Peyer's patch (tissue), 4 donors: ENCODE data around the gene ITSN1. TPM values are rescaled to one million over a fixed set of nuclear protein-coding genes. Genes with fewer than 3 reads are reported as not detected.
A peak's percentile ranks its signal among the peaks of the same experiment; 100 is the strongest.

Source experiments
- DNase-seq, 3 donors: peaks; one replicate each; pipeline ENCODE4 v3.0.0-alpha.2; 2017 to 2019
- H3K27ac ChIP-seq, 4 donors: fragments of 200-600 bp; sonication (generic); one replicate each; pipeline ENCODE4 v1.5.1; 2016 to 2019
- H3K27me3 ChIP-seq, 2 donors: fragments of 200-600 bp; sonication (generic); one replicate each; pipeline ENCODE4 v1.5.1; 2019
- H3K36me3 ChIP-seq, 3 donors: fragments of 200-600 bp; sonication (generic); one replicate each; pipeline ENCODE4 v1.5.1; 2016 to 2019
- H3K4me1 ChIP-seq, 4 donors: fragments of 200-600 bp; sonication (generic); one replicate each; pipeline ENCODE4 v1.5.1; 2016 to 2019
- H3K4me3 ChIP-seq, 4 donors: fragments of 200-600 bp; sonication (generic); 1 replicate in 3 of 4; 2 replicates in 1 of 4; pipeline ENCODE4 v1.5.1; 2016 to 2019; ENCODE audit warnings: mild to moderate bottlenecking in 1 of 4
- H3K9me3 ChIP-seq, 4 donors: fragments of 200-600 bp; sonication (generic); one replicate each; pipeline ENCODE4 v1.5.1; 2016 to 2019; ENCODE audit warnings: mild to moderate bottlenecking in 1 of 4
- POLR2A ChIP-seq, 2 donors: fragments of 450-650 bp; IDR thresholded peaks; one replicate each; pipeline ENCODE4 v1.5.1; 2017; ENCODE audit warnings: antibody characterized with exemption in 2 of 2, mild to moderate bottlenecking in 2 of 2, moderate library complexity in 2 of 2
- total RNA-seq, 4 donors: library from RNA; depleted of rRNA; stranded (reverse); fragments of >200 nt; gene quantifications; one replicate each; pipeline ENCODE4 v1.1.0, GENCODE V29; 2016
- TF ChIP-seq, protein P1 (sequence below), 6 experiments: fragments of 450-650 bp in 4 of 6; fragments of 200-600 bp in 2 of 6; sonication (generic) in 1 of 6; IDR thresholded peaks; one replicate each; pipeline ENCODE4 v1.5.1; 2017 to 2019; ENCODE audit warnings: antibody characterized with exemption in 6 of 6, mild to moderate bottlenecking in 3 of 6, moderate library complexity in 1 of 6

The ITSN1 gene
- total RNA-seq, 4 donors from 2014 or later = 41.0 to 56.9 (median 49.5) TPM

GRCh38 chr21:33800753-33801423 lies 158.6 kb downstream of the ITSN1 start:
- DNase-seq = no peak
- no peaks in the 10 kb centered on the region for H3K4me1 ChIP-seq
- H3K36me3 ChIP-seq = peaks cover 0 to 33% (median 0%) of the 10 kb centered on the region in 3 donors
- no peaks in the 10 kb centered on the region for H3K9me3 ChIP-seq
- H3K27ac ChIP-seq = no peak overlapping the region
- no peaks in the 10 kb centered on the region for H3K27me3 ChIP-seq
- no peak for TF ChIP-seq POLR2A (IDR thresholded peaks at IDR 0.05)
- TF ChIP-seq, protein P1, sequence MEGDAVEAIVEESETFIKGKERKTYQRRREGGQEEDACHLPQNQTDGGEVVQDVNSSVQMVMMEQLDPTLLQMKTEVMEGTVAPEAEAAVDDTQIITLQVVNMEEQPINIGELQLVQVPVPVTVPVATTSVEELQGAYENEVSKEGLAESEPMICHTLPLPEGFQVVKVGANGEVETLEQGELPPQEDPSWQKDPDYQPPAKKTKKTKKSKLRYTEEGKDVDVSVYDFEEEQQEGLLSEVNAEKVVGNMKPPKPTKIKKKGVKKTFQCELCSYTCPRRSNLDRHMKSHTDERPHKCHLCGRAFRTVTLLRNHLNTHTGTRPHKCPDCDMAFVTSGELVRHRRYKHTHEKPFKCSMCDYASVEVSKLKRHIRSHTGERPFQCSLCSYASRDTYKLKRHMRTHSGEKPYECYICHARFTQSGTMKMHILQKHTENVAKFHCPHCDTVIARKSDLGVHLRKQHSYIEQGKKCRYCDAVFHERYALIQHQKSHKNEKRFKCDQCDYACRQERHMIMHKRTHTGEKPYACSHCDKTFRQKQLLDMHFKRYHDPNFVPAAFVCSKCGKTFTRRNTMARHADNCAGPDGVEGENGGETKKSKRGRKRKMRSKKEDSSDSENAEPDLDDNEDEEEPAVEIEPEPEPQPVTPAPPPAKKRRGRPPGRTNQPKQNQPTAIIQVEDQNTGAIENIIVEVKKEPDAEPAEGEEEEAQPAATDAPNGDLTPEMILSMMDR (IDR thresholded peaks at IDR 0.05) = no peak
- H3K4me3 ChIP-seq = no peak overlapping the region

DNA sequence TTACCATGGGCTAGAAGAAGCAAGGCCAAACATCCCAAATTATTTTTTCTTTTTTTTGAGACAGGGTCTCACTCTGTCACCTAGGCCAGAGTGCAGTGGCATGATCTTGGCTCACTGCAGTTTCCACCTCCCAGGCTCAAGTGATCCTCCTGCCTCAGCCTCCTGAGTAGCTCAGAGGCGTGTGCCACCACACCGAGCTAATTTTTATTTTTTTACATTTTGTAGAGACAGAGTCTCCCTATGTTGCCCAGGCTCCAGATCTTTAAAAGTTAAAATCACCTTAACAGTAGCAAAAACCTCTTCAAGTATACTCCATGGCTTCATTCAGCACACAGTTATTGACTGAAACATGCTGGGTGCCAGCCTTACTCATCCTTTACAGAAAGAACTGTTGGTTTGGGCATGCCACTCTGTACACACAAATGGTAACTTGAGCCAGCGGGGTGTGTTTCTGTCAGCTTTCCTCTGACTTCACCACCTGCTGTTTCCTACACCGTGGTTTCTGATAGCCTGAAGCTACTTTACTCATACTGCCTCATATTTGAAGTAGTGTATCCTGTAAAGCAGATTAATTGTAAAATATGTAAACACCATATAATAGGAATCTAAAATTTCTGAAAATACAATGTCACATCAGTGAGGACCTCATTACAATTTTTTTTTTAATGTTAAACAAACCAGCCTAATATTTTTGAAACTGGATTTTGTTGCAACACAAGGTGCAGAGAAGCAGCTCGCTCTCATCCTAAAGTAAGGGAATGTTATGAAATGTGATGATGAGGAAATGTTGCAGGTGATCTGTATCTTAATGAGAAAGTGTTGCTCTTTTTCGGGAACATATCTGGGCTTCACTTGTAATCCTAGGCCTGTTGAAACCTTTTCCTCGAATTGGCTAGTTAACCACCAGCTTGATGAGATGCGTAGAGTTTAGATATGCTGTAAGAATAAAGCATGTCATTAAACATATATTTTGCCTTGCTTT lies 159.4 kb downstream of the ITSN1 start:
- H3K27ac ChIP-seq = no peak overlapping the region
- TF ChIP-seq, protein P1 (IDR thresholded peaks at IDR 0.05) = no peak
- no peak for TF ChIP-seq POLR2A (IDR thresholded peaks at IDR 0.05)
- H3K36me3 ChIP-seq = peaks cover 0 to 26% (median 0%) of the 10 kb centered on the region in 3 donors
- no peaks in the 10 kb centered on the region for H3K9me3 ChIP-seq
- H3K4me3 ChIP-seq = no peak overlapping the region
- no peak for DNase-seq
- H3K27me3 ChIP-seq = no peaks in the 10 kb centered on the region
- H3K4me1 ChIP-seq = no peaks in the 10 kb centered on the region

DNA sequence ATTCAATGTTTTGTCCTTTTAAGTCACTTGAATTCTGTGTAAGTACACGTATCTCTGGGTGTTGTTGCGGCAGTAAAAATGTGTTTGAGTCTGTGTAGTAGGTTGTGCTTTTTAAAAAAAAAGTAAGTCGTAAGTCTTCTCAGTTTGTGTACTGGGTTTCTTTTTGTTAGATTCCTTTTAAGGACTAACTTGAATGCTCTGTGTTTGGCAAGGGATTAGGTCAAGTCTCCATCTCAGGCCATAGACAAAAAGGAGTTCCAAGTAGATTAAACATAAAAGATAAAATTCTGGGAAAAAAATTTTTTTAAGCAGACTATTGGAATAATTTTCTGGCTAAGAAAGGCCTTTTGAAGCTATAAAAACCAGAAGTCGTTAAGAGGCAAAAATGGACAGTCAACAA lies 160.2 kb downstream of the ITSN1 start:
- no peaks in the 10 kb centered on the region for H3K4me1 ChIP-seq
- no peak overlapping the region for H3K27ac ChIP-seq
- no peaks in the 10 kb centered on the region for H3K9me3 ChIP-seq
- TF ChIP-seq, protein P1 (IDR thresholded peaks at IDR 0.05) = no peak
- TF ChIP-seq POLR2A (IDR thresholded peaks at IDR 0.05) = no peak
- H3K27me3 ChIP-seq = no peaks in the 10 kb centered on the region
- DNase-seq = no peak
- no peak overlapping the region for H3K4me3 ChIP-seq
- peaks cover 0 to 21% (median 0%) of the 10 kb centered on the region in 3 donors for H3K36me3 ChIP-seq

GRCh38 chr21:33808715-33809367 lies 166.5 kb downstream of the ITSN1 start:
- peaks cover 0 to 2% (median 0%) of the 10 kb centered on the region in 3 donors for H3K36me3 ChIP-seq
- peaks cover 0 to 7% (median 0%) of the 10 kb centered on the region in 4 donors for H3K4me1 ChIP-seq
- DNase-seq = no peak
- H3K27ac ChIP-seq = no peak overlapping the region
- no peak overlapping the region for H3K4me3 ChIP-seq
- H3K9me3 ChIP-seq = no peaks in the 10 kb centered on the region
- H3K27me3 ChIP-seq = no peaks in the 10 kb centered on the region
- TF ChIP-seq, protein P1 (IDR thresholded peaks at IDR 0.05) = no peak
- no peak for TF ChIP-seq POLR2A (IDR thresholded peaks at IDR 0.05)

DNA sequence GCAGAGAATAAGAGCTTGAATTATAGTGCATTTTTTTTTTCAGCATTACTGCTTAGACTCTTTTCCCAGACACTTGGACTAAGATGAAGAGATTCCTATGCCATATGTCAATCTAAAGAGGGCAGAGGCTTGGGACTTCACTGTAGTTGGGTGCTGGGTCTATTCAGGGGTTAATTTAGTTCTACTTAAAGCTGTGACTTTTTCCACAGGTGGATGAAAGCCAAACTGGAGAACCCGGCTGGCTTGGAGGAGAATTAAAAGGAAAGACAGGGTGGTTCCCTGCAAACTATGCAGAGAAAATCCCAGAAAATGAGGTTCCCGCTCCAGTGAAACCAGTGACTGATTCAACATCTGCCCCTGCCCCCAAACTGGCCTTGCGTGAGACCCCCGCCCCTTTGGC lies 168.5 kb downstream of the ITSN1 start:
- Histone ChIP-seq H3K4me1 (peaks cover 0 to 7% (median 0%) of the 10 kb centered on the region in 4 donors), H3K27ac (peak overlapping the region in 2 of 4 donors; percentile 23 to 46), H3K27me3 (no peaks in the 10 kb centered on the region), H3K4me3 (no peak overlapping the region), H3K9me3 (no peaks in the 10 kb centered on the region), H3K36me3 (peaks cover 0 to 18% (median 0%) of the 10 kb centered on the region in 3 donors)
- no peak for TF ChIP-seq POLR2A (IDR thresholded peaks at IDR 0.05)
- TF ChIP-seq, protein P1 (IDR thresholded peaks at IDR 0.05) = no peak
- no peak for DNase-seq
